Activated T-cell treated with anti-CD3 and anti-CD28 coated beads for 24 hours (primary cell): Measurements from ENCODE around the gene GAL.

Experiments
- DNase-seq: peaks from one replicate; pipeline ENCODE4 v3.0.0-alpha.2; 2020; ENCODE audit warnings: low read depth

GAL gene

GRCh38 chr11:68714060-68714856 lies 29.9 kb downstream of the GAL start:
- DNase-seq: no peak

GRCh38 chr11:68715456-68716122 lies 31.2 kb downstream of the GAL start:
- DNase-seq: no peak

- no peak for DNase-seq
These were observed 36.7 kb downstream of the GAL start for GRCh38 chr11:68721075-68721474.

GRCh38 chr11:68722143-68722542 lies 37.8 kb downstream of the GAL start:
- DNase-seq: no peak

GRCh38 chr11:68724293-68724692 lies 39.9 kb downstream of the GAL start:
- no peak for DNase-seq

- no peak for DNase-seq
These were observed 43.4 kb downstream of the GAL start for GRCh38 chr11:68727783-68728182.

- DNase-seq: no peak
These were observed 49.8 kb downstream of the GAL start for GRCh38 chr11:68734111-68734510.

GRCh38 chr11:68735125-68735524 lies 50.8 kb downstream of the GAL start:
- no peak for DNase-seq

- DNase-seq: no peak
These were observed 51.3 kb downstream of the GAL start for GRCh38 chr11:68735646-68736045.
